C4-2B (cell line): ENCODE results near the gene AANAT.

Source experiments
- ZFX ChIP-seq: fragments of 450-650 bp; IDR thresholded peaks from 2 replicates; pipeline ENCODE4 v1.6.1; 2017
- TF ChIP-seq, protein P1 (sequence below): fragments of 450-650 bp; conservative IDR thresholded peaks from 2 replicates; pipeline ENCODE4 v1.5.1; 2017; ENCODE audit warnings: mild to moderate bottlenecking

DNA sequence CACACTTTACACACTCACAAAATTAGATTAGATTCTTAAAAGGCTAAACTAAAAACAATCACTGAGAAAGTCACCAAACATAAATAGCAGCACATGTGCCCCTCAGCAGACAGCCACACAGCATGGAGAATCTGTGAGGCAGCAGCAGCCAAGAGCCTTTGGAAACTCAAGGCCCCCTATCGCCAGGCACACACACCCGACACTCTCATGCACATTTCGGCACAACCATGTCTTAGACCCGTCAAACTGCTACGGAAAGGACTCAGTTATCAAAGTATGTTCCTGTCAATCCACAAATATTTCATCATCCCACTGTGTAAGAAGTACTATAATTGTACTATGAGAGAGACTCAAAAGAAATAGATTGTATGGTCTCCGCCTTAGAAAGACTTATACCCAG, 35.4 kb upstream of the AANAT start:
- TF ChIP-seq, protein P1, sequence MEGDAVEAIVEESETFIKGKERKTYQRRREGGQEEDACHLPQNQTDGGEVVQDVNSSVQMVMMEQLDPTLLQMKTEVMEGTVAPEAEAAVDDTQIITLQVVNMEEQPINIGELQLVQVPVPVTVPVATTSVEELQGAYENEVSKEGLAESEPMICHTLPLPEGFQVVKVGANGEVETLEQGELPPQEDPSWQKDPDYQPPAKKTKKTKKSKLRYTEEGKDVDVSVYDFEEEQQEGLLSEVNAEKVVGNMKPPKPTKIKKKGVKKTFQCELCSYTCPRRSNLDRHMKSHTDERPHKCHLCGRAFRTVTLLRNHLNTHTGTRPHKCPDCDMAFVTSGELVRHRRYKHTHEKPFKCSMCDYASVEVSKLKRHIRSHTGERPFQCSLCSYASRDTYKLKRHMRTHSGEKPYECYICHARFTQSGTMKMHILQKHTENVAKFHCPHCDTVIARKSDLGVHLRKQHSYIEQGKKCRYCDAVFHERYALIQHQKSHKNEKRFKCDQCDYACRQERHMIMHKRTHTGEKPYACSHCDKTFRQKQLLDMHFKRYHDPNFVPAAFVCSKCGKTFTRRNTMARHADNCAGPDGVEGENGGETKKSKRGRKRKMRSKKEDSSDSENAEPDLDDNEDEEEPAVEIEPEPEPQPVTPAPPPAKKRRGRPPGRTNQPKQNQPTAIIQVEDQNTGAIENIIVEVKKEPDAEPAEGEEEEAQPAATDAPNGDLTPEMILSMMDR: no peak
- TF ChIP-seq ZFX: no peak
